ENCODE data around the gene SPTBN1.

GRCh38 chr2:54627973-54628372, 171.8 kb downstream of the SPTBN1 start:
- no peak for TF ChIP-seq CTCF (IDR thresholded peaks at IDR 0.05)
- no peak for TF ChIP-seq POLR2AphosphoS5 (IDR thresholded peaks at IDR 0.05)

Measured in gastroesophageal sphincter (tissue), 3 donors.